Adipocyte (in vitro differentiated cells): ENCODE data around the gene SEC31A.
"Not testable (repeated sequence)": the region's sequence is repeated elsewhere in the genome, so short reads cannot be mapped to it uniquely, and the experiment has no call there.

ENCODE experiments used
- DNase-seq: peaks from one replicate; pipeline ENCODE4 v3.0.0-alpha.2; 2015; ENCODE audit warnings: low read depth
- H3K27me3 ChIP-seq: replicated peaks from 2 replicates; pipeline ENCODE4 v1.7.0; 2013; ENCODE audit warnings: mild to moderate bottlenecking, low read length, moderate library complexity; ENCODE audit not compliant: control insufficient read depth, insufficient read depth
- H3K36me3 ChIP-seq: 2 replicates; pipeline ENCODE4 v1.7.0; 2013; ENCODE audit warnings: low read length, mild to moderate bottlenecking, moderate library complexity; ENCODE audit not compliant: control insufficient read depth, insufficient read depth, severe bottlenecking
- H3K4me1 ChIP-seq: 2 replicates; pipeline ENCODE4 v1.7.0; 2013; ENCODE audit warnings: mild to moderate bottlenecking, low read length, moderate library complexity; ENCODE audit not compliant: control insufficient read depth, insufficient read depth
- H3K4me3 ChIP-seq: 2 replicates; pipeline ENCODE4 v1.7.0; 2013; ENCODE audit warnings: mild to moderate bottlenecking, low read length, moderate library complexity
- H3K9ac ChIP-seq: 2 replicates; pipeline ENCODE4 v1.7.0; 2013; ENCODE audit warnings: mild to moderate bottlenecking, low read length, moderate library complexity
- H3K9me3 ChIP-seq: 2 replicates; pipeline ENCODE4 v1.7.0; 2013; ENCODE audit warnings: mild to moderate bottlenecking, low read length, moderate library complexity; ENCODE audit not compliant: control insufficient read depth

The SEC31A gene

DNA sequence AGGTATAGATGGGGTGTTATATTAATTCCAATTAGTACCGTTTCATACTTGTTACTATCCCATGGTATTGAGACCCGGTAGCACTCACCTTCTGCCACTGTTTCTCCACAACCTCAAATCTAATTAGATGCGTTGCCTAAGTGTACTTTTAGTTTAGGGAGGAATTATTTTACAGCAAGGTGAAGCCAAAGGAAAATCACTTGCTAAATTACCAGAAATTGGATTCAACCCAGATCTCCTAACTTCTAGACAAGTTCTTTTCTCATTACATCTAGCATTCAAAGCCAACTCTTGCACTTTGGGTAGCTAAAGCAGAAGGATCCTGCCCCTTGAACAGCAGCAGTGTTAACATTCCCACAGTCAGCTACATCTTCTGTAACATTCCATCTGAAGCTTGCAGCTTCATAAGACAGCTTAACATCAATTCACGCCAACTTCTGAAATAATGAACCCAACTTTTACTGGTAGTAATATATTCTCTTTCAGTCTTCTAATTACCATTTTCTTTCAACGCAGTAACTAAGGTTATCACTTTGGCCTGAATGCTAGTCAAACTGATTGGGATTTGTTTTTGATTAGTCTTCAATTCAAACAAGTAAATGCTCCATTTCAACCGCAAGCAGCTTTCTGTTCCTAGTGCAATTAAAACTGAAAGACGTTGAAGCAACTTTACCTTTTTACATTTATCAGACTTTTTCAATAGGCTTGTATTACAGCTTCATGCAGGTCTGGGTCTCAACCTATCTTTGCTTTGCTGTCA is 934 bp upstream of the SEC31A start:
- Histone ChIP-seq H3K4me1 (peaks cover 45% of the 10 kb centered on the region), H3K9ac (peak overlapping the region; percentile 100), H3K4me3 (peak overlapping the region; percentile 99), H3K9me3 (no peaks in the 10 kb centered on the region), H3K36me3 (peaks cover 26% of the 10 kb centered on the region), H3K27me3 (no peaks in the 10 kb centered on the region)
- DNase-seq, result peak; percentile 50

- peaks cover 23% of the 10 kb centered on the region for H3K36me3 ChIP-seq
- peak overlapping the region; percentile 100 for H3K9ac ChIP-seq
- no peaks in the 10 kb centered on the region for H3K27me3 ChIP-seq
- DNase-seq, result no peak
- H3K4me1 ChIP-seq, result peaks cover 56% of the 10 kb centered on the region
- H3K9me3 ChIP-seq, result no peaks in the 10 kb centered on the region
- H3K4me3 ChIP-seq, result peak overlapping the region; percentile 99
Measured at GRCh38 chr4:82890528-82890900, 439 bp downstream of the SEC31A start.

DNA sequence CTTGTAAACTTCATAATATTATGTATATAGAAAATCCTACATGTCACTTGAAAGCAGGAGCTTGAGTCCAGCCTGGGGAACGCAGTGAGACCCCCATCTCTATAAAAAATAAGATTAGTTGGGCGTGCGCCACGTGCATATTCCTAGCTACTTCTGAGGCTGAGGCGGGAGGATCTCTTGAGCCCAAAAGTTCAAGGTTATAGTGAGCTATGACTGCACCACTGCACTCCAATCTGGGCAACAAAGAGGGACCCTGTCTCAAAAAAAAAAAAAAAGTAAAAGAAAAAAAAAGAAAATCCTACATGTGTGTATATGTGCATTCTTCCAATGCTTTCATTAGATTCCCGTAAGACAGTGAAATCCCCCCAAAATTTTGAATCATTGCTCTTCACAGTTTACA is 1.7 kb downstream of the SEC31A start:
- Histone ChIP-seq H3K27me3 (no peaks in the 10 kb centered on the region), H3K4me1 (peaks cover 66% of the 10 kb centered on the region), H3K36me3 (peaks cover 15% of the 10 kb centered on the region), H3K9me3 (no peaks in the 10 kb centered on the region), H3K4me3 (peak overlapping the region; percentile 99), H3K9ac (peak overlapping the region; percentile 100)
- no peak for DNase-seq

DNA sequence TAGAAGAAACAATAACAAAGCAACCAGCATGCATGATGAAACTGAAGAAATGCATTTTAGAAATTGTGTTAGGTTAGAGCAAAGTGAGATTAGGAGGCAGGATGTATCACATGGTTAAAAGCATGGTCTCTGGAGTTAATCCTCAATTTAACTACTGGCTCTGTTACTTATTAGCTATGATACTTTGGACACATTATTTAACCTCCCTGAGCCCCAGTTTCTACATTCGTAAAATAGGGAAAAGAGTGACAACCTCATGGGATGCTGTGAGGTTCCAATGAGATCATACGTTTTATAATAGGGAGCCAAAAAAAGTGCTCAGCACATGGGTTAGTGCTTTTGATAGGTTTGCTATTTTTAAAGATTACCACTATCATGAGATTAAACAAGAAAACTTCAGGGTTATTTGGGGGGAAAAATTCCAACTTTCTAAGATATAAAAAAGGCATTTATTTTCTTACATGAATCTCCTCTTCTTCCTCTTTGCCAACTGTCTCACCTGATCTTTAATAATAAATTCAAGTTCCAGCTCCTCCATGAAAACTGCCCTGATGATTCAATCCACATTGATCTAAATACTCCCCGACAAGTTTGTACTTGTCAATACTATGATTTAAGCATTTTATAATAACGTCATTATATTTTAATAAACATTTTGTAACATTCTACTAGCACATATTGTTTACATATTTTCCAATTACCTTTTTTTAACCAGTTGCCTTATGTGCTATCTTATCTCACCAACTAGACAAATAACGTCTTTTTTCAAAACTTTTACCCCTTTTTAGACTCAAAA is 4.6 kb downstream of the SEC31A start:
- H3K36me3 ChIP-seq, result peaks cover 6% of the 10 kb centered on the region
- peak overlapping the region; percentile 63 for H3K9ac ChIP-seq
- H3K9me3 ChIP-seq, result no peaks in the 10 kb centered on the region
- peak overlapping the region; percentile 76 for H3K4me3 ChIP-seq
- no peak for DNase-seq
- peaks cover 49% of the 10 kb centered on the region for H3K4me1 ChIP-seq
- no peaks in the 10 kb centered on the region for H3K27me3 ChIP-seq

- Histone ChIP-seq H3K9me3 (no peaks in the 10 kb centered on the region), H3K9ac (no peak overlapping the region), H3K27me3 (no peaks in the 10 kb centered on the region), H3K36me3 (peaks cover 15% of the 10 kb centered on the region), H3K4me1 (peaks cover 48% of the 10 kb centered on the region), H3K4me3 (peak overlapping the region; percentile 76)
- DNase-seq, result no peak
Measured at GRCh38 chr4:82885410-82885809, 5.5 kb downstream of the SEC31A start.

GRCh38 chr4:82868572-82868971 is 22.4 kb downstream of the SEC31A start:
- peaks cover 21% of the 10 kb centered on the region for H3K4me1 ChIP-seq
- H3K36me3 ChIP-seq, result peaks cover 93% of the 10 kb centered on the region
- no peak overlapping the region for H3K4me3 ChIP-seq
- H3K9ac ChIP-seq, result no peak overlapping the region
- H3K9me3 ChIP-seq, result no peaks in the 10 kb centered on the region
- DNase-seq, result no peak
- no peaks in the 10 kb centered on the region for H3K27me3 ChIP-seq

DNA sequence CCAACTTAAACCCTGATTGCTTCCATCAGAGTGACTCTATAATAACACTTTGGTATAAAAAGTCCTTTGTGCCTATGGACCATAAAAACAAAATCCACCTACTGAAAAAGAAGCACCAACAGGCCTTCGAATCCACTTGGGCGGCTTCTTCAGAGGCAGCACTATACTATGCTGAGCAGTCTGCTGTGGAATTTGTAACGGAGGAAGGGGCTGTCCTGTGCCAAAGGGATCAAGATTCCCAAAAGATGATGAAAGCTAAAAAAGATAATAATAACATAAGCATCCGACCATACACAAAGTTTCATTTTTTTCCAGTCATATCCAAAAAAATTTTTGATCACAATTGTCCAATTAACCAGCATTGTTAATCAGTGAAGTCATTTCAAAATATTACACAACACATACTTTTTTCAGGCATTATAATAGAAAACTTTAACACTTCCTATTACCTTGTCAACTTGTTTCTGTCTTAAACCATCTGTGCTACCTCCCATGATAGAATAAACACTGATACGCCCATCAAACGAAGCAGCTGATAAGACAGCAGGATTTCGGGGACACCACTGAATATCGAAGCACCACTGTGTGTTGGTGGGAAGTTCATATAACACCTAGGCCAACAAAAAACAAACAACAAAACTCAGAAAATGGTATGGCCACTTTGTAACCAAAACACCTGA is 24.1 kb downstream of the SEC31A start:
- Histone ChIP-seq H3K4me1 (peaks cover 21% of the 10 kb centered on the region), H3K36me3 (peaks cover 92% of the 10 kb centered on the region)

DNA sequence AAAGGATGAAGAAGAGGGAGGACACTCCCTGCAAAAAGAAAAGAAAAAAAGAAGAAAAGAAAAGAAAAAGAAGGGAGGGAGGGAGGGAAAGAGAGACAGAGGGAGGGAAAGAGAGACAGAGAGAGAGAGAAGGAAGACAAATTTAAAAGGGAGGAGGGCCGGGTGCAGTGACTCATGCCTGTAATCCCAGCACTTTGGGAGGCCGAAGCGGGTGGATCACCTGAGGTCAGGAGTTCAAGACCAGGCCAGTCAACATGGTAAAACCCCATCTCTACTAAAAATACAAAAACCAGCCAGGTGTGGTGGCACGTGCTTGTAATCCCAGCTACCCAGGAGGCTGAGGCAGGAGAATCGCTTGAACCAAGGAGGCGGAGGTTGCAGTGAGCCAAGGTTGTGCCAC is 24.9 kb downstream of the SEC31A start:
- not testable (repeated sequence) for H3K27me3 ChIP-seq, H3K4me3 ChIP-seq, H3K9ac ChIP-seq, H3K9me3 ChIP-seq, DNase-seq
- H3K36me3 ChIP-seq, result peaks cover 90% of the 10 kb centered on the region
- peaks cover 21% of the 10 kb centered on the region for H3K4me1 ChIP-seq

More for the DNA sequence above, 24.1 kb downstream of the SEC31A start:
- no peak for DNase-seq
- H3K27me3 ChIP-seq, result no peaks in the 10 kb centered on the region
- H3K9ac ChIP-seq, result no peak overlapping the region
- no peaks in the 10 kb centered on the region for H3K9me3 ChIP-seq
- no peak overlapping the region for H3K4me3 ChIP-seq

DNA sequence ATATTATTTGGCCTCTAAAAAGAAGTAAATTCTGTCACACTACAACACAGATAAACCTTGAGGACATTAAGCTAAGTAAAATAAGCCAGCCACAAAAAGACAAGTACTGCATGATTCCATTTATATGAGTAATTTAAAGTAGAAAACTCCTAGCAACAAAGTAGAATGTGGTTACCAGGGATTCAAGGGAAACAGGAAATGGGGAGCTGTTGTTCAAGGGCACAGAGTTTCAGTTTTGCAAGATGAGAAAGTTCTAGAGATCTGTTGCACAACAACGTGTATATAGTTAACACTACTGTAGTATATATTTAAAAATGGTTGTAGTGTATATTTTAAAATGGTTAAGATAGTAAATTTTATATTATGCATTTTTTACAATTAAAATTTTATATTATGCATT is 25.4 kb downstream of the SEC31A start:
- H3K9me3 ChIP-seq, result no peaks in the 10 kb centered on the region
- no peak overlapping the region for H3K4me3 ChIP-seq
- H3K9ac ChIP-seq, result no peak overlapping the region
- H3K4me1 ChIP-seq, result peaks cover 21% of the 10 kb centered on the region
- peaks cover 90% of the 10 kb centered on the region for H3K36me3 ChIP-seq
- DNase-seq, result peak; percentile 94
- H3K27me3 ChIP-seq, result no peaks in the 10 kb centered on the region

- no peak for DNase-seq
- H3K9ac ChIP-seq, result peak overlapping the region; percentile 40
- peaks cover 21% of the 10 kb centered on the region for H3K4me1 ChIP-seq
Measured at GRCh38 chr4:82864336-82864979, 26.5 kb downstream of the SEC31A start.

DNA sequence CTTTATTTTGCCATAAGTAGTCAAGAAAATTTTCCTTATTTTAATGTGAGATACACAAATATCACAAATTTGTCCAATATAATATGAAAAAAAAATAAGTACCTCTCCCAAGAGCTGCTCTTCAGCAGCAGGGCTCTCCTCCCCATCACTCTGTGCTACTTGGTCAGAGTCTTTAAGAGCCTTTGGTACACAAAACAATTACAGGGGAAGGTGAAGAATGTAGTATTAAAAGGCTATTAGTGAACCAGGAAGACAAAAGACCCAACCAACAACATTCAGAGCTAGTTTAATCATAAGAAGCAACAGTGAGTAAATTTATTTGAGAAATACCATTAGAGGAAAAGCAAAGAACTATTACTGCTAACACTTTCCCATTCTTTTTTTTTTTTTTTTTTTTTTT is 29.4 kb downstream of the SEC31A start:
- Histone ChIP-seq H3K4me3 (no peak overlapping the region), H3K27me3 (no peaks in the 10 kb centered on the region), H3K4me1 (peaks cover 17% of the 10 kb centered on the region), H3K36me3 (peaks cover 80% of the 10 kb centered on the region), H3K9me3 (no peaks in the 10 kb centered on the region), H3K9ac (no peak overlapping the region)
- DNase-seq, result no peak

More at GRCh38 chr4:82864336-82864979, 26.5 kb downstream of the SEC31A start:
- no peak overlapping the region for H3K4me3 ChIP-seq
- no peaks in the 10 kb centered on the region for H3K9me3 ChIP-seq
- no peaks in the 10 kb centered on the region for H3K27me3 ChIP-seq
- peaks cover 90% of the 10 kb centered on the region for H3K36me3 ChIP-seq
